Measurements from ENCODE around the gene RNU11.
"Not testable (repeated sequence)": the region's sequence is repeated elsewhere in the genome, so short reads cannot be mapped to it uniquely, and the experiment has no call there.

RNU11 gene

GRCh38 chr1:28644494-28644893, 3.9 kb upstream of the RNU11 start:
- no peak for DNase-seq (ENCODE audit: low read depth in 2 of 2)

GRCh38 chr1:28645406-28645805, 3.0 kb upstream of the RNU11 start:
- not testable (repeated sequence) for H3K4me3 ChIP-seq (replicated peaks in 1 of 2; ENCODE audit: low read depth in 2 of 2, low read length in 2 of 2); DNase-seq (ENCODE audit: low read depth in 2 of 2)

More at GRCh38 chr1:28644494-28644893, 3.9 kb upstream of the RNU11 start:
- no peak overlapping the region for H3K4me3 ChIP-seq (replicated peaks in 1 of 2; ENCODE audit: low read depth in 2 of 2, low read length in 2 of 2)
- no peak for TF ChIP-seq CTCF (IDR thresholded peaks at IDR 0.05; ENCODE audit: low read depth, low read length)

- TF ChIP-seq CTCF (IDR thresholded peaks at IDR 0.05; ENCODE audit: low read depth, low read length): no peak
Measured at GRCh38 chr1:28646040-28646439, 2.4 kb upstream of the RNU11 start.

GRCh38 chr1:28648008-28648473, 359 bp upstream of the RNU11 start:
- peak; percentile 96 to 97 for DNase-seq (ENCODE audit: low read depth in 2 of 2)
- TF ChIP-seq CTCF (IDR thresholded peaks at IDR 0.05; ENCODE audit: low read depth, low read length): no peak
- H3K4me3 ChIP-seq (replicated peaks in 1 of 2; ENCODE audit: low read depth in 2 of 2, low read length in 2 of 2): peak overlapping the region; percentile 19 to 51

More at GRCh38 chr1:28646040-28646439, 2.4 kb upstream of the RNU11 start:
- H3K4me3 ChIP-seq (replicated peaks in 1 of 2; ENCODE audit: low read depth in 2 of 2, low read length in 2 of 2): no peak overlapping the region
- peak in 1 of 2 donors; percentile 13 for DNase-seq (ENCODE audit: low read depth in 2 of 2)

- not testable (repeated sequence) for H3K4me3 ChIP-seq (replicated peaks in 1 of 2; ENCODE audit: low read depth in 2 of 2, low read length in 2 of 2); DNase-seq (ENCODE audit: low read depth in 2 of 2)
Measured at GRCh38 chr1:28653063-28653462, 4.7 kb downstream of the RNU11 start.

- DNase-seq (ENCODE audit: low read depth in 2 of 2): peak; percentile 55 to 60
- peak; percentile 38 for TF ChIP-seq CTCF (IDR thresholded peaks at IDR 0.05; ENCODE audit: low read depth, low read length)
Measured at GRCh38 chr1:28653870-28654269, 5.5 kb downstream of the RNU11 start.

GRCh38 chr1:28655448-28656311, 7.3 kb downstream of the RNU11 start:
- not testable (repeated sequence) for H3K4me3 ChIP-seq (replicated peaks in 1 of 2; ENCODE audit: low read depth in 2 of 2, low read length in 2 of 2); DNase-seq (ENCODE audit: low read depth in 2 of 2)

More at GRCh38 chr1:28653870-28654269, 5.5 kb downstream of the RNU11 start:
- not testable (repeated sequence) for H3K4me3 ChIP-seq (replicated peaks in 1 of 2; ENCODE audit: low read depth in 2 of 2, low read length in 2 of 2)

GRCh38 chr1:28656335-28656734, 7.9 kb downstream of the RNU11 start:
- no peak for DNase-seq (ENCODE audit: low read depth in 2 of 2)
- no peak for TF ChIP-seq CTCF (IDR thresholded peaks at IDR 0.05; ENCODE audit: low read depth, low read length)
- no peak overlapping the region for H3K4me3 ChIP-seq (replicated peaks in 1 of 2; ENCODE audit: low read depth in 2 of 2, low read length in 2 of 2)
